IMR-90 (cell line): ENCODE measurements around the gene GNAT1. TPM values are rescaled to one million over a fixed set of nuclear protein-coding genes. Genes with fewer than 3 reads are reported as not detected.

Source experiments
- BHLHE40 ChIP-seq: fragments of 150-350 bp; IDR thresholded peaks from 2 replicates; pipeline ENCODE4 v1.6.1; 2016; ENCODE audit warnings: mild to moderate bottlenecking, low read depth, low read length
- CEBPB ChIP-seq: IDR thresholded peaks from 2 replicates; pipeline ENCODE4 v1.6.1; 2012; ENCODE audit warnings: low read depth, low read length, improper control_type of control experiment
- CTCF ChIP-seq: conservative IDR thresholded peaks from 2 replicates; pipeline ENCODE4 v1.5.1; 2012; ENCODE audit warnings: mild to moderate bottlenecking, low read depth, low read length, improper control_type of control experiment
- MAFK ChIP-seq: IDR thresholded peaks from 2 replicates; pipeline ENCODE4 v1.6.1; 2012; ENCODE audit warnings: low read depth, low read length, improper control_type of control experiment
- polyA plus RNA-seq, 3 experiments: library from polyadenylated mRNA; depleted of rRNA; stranded (reverse); fragments of >200 nt; gene quantifications; 2 replicates each; pipeline ENCODE4 v1.2.3, GENCODE V29; 2012; ENCODE audit warnings: low replicate concordance in 1 of 3
- total RNA-seq: library from RNA; depleted of rRNA; stranded (reverse); fragments of >200 nt; gene quantifications from 2 replicates; pipeline ENCODE4 v1.2.3, GENCODE V29; 2012

The GNAT1 gene
- total and polyA plus RNA-seq, 2 of the 4 experiments (the other 2 are of a cell fraction), result not detected

- TF ChIP-seq CTCF (no peak), CEBPB (no peak), MAFK (no peak), BHLHE40 (no peak)
Measured at GRCh38 chr3:50205413-50206276, 14.2 kb downstream of the GNAT1 start (continued).
